HG02981 (cell line): ENCODE results near the gene HPCAL1.

Experiments
- ATAC-seq: cut with Tn5 transposase; IDR thresholded peaks from one replicate; pipeline ENCODE4 v1.9.1; 2021; ENCODE audit warnings: mild to moderate bottlenecking, moderate library complexity; ENCODE audit not compliant: unreplicated experiment

Gene HPCAL1

GRCh38 chr2:10333966-10334365, 31.3 kb downstream of the HPCAL1 start:
- no peak for ATAC-seq

GRCh38 chr2:10335046-10335840, 32.5 kb downstream of the HPCAL1 start:
- no peak for ATAC-seq

GRCh38 chr2:10336283-10336682, 33.6 kb downstream of the HPCAL1 start:
- ATAC-seq, result no peak

GRCh38 chr2:10337449-10338269, 35.0 kb downstream of the HPCAL1 start:
- ATAC-seq, result no peak

GRCh38 chr2:10338270-10339188, 35.8 kb downstream of the HPCAL1 start:
- ATAC-seq, result no peak

GRCh38 chr2:10339647-10340592, 37.2 kb downstream of the HPCAL1 start:
- no peak for ATAC-seq

- no peak for ATAC-seq
Observed at GRCh38 chr2:10340593-10340975, 37.9 kb downstream of the HPCAL1 start.

GRCh38 chr2:10341193-10341592, 38.5 kb downstream of the HPCAL1 start:
- ATAC-seq, result no peak

GRCh38 chr2:10342245-10342951, 39.7 kb downstream of the HPCAL1 start:
- no peak for ATAC-seq

GRCh38 chr2:10343191-10343590, 40.5 kb downstream of the HPCAL1 start:
- no peak for ATAC-seq

- no peak for ATAC-seq
Observed at GRCh38 chr2:10343658-10344057, 41.0 kb downstream of the HPCAL1 start.

- no peak for ATAC-seq
Observed at GRCh38 chr2:10344105-10345066, 41.7 kb downstream of the HPCAL1 start.

- no peak for ATAC-seq
Observed at GRCh38 chr2:10345126-10345525, 42.4 kb downstream of the HPCAL1 start.

- ATAC-seq, result no peak
Observed at GRCh38 chr2:10345813-10346212, 43.1 kb downstream of the HPCAL1 start.

- no peak for ATAC-seq
Observed at GRCh38 chr2:10346929-10347561, 44.3 kb downstream of the HPCAL1 start.

GRCh38 chr2:10347562-10347948, 44.9 kb downstream of the HPCAL1 start:
- ATAC-seq, result no peak

- ATAC-seq, result no peak
Observed at GRCh38 chr2:10348891-10349290, 46.2 kb downstream of the HPCAL1 start.

GRCh38 chr2:10350761-10351160, 48.1 kb downstream of the HPCAL1 start:
- no peak for ATAC-seq
